GM12874 (cell line): ENCODE results near the gene PPP1R9B.

Source experiments
- CTCF ChIP-seq: IDR thresholded peaks from 2 replicates; pipeline ENCODE4 v1.5.1; 2011; ENCODE audit warnings: low read depth, mild to moderate bottlenecking, control low read depth, low read length, moderate library complexity; ENCODE audit not compliant: insufficient read depth

Gene PPP1R9B

GRCh38 chr17:50194934-50195865 is 44.7 kb upstream of the PPP1R9B start:
- no peak; the same call in 1 of the 2 replicates for TF ChIP-seq CTCF

DNA sequence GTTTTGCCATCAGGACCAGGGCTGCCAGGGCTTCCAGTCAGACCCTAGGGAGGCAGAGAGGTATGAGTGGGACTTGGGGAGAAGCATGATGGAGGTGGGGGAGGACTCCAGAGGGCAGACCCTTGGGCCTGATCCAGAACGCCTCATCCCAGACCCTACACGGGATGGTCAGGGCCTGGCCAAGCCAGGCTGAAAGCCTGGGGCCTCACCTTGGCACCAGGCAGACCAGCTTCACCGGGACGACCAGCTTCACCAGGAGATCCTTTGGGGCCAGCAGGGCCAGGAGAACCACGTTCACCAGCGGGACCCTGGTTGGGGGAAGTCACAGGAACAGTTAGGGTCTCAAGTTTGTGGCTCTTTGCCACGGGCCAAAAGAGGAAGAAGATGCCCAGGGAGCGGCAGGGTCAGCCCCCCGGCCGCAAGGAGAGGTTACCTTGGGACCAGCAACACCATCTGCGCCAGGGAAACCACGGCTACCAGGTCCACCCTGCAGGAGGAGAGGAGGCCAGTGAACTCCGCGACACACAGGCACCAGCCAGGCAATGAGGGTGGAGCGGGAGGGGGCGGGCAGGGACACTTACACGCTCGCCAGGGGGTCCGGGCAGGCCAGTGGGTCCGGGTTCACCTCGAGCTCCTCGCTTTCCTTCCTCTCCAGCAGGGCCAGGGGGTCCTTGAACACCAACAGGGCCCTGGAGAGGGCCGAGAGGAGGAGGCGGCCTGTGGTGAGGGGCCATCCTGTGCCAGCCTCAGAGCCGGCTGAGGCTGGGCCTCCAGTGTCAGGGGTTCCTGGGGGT is 43.9 kb upstream of the PPP1R9B start:
- no peak for TF ChIP-seq CTCF

GRCh38 chr17:50192618-50193291 is 42.3 kb upstream of the PPP1R9B start:
- no peak for TF ChIP-seq CTCF

DNA sequence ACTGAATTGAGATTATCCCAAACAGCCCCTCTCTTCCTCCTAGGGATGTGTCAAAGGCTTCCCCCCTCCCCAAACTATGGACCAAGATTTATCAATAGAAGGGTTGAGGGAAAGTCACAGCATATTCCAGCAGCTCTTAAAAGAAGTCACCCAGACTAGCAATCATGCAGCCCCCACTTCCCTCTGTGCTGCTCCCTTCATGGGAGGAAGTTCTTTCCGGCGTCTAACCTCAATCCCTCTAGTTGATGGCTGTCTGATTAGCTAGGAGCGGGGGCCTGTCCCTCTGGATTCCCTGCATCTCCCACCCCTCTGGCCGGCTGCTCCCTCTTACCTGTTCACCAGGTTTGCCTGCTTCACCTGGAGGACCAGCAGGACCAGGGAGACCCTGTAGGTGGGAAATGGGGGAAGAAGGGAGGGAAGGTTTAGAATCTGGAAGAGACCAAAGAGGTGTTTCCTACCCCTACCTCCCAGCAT is 41.7 kb upstream of the PPP1R9B start:
- no peak for TF ChIP-seq CTCF

DNA sequence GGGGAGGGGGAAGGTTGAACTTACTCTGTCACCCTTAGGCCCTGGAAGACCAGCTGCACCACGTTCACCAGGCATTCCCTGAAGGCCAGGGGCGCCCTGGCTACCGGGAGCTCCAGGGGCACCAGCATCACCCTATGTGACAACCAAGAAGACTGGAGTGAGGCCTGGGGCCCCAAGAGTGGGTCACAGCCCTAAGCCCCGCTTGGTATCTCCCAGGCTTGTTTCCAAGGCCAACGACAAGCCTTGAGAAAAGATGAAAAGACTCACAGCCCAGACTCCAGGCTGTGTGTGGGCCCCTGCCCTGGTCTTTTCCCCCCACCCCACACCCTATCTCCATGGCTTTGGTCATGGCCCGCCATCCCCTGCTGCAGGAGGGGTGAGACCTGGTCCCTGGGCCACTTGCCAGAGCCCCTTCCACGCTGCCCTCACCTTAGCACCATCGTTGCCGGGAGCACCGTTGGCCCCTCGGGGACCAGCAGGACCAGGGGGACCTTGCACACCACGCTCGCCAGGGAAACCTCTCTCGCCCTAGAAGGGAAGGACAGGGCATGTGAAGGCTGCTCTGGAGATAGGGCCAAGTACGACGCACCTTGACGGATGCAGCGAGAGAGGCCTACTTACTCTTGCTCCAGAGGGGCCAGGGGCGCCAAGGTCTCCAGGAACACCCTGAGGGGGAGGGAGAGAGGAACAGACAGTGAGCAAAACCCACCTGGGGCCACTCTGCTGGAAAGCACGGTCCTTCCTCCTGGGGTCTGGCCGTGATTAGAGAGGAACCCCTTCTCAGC is 41.1 kb upstream of the PPP1R9B start:
- TF ChIP-seq CTCF, result no peak

GRCh38 chr17:50190603-50191358 is 40.3 kb upstream of the PPP1R9B start:
- no peak for TF ChIP-seq CTCF
